H1 (cell line): Measurements from ENCODE around the gene ME3. TPM values are rescaled to one million over a fixed set of nuclear protein-coding genes. Genes with fewer than 3 reads are reported as not detected.

Source experiments
- CTBP2 ChIP-seq: IDR thresholded peaks from 2 replicates; pipeline ENCODE4 v1.7.0; 2011; ENCODE audit warnings: borderline replicate concordance, mild to moderate bottlenecking, moderate library complexity, mixed read lengths, low read length; ENCODE audit not compliant: insufficient read depth, insufficient read length
- MAX ChIP-seq: IDR thresholded peaks from 2 replicates; pipeline ENCODE4 v1.6.1; 2012; ENCODE audit warnings: inconsistent platforms
- NRF1 ChIP-seq: IDR thresholded peaks from 2 replicates; pipeline ENCODE4 v1.6.1; 2011; ENCODE audit warnings: mild to moderate bottlenecking, low read depth, low read length, improper control_type of control experiment
- SAP30 ChIP-seq: fragments of 300-600 bp; sonication (generic); IDR thresholded peaks from 2 replicates; pipeline ENCODE4 v1.7.1; 2012; ENCODE audit warnings: low read length, moderate library complexity, mild to moderate bottlenecking, inconsistent platforms; ENCODE audit not compliant: insufficient read depth, insufficient replicate concordance
- SIRT6 ChIP-seq: IDR thresholded peaks from one replicate; pipeline ENCODE4 v1.7.1; 2012; ENCODE audit warnings: low read length, inconsistent platforms
- SP4 ChIP-seq: IDR thresholded peaks from 2 replicates; pipeline ENCODE4 v1.6.1; 2012; ENCODE audit warnings: low read length, inconsistent platforms
- TAF7 ChIP-seq: optimal IDR thresholded peaks from 2 replicates; pipeline ENCODE3; 2011; ENCODE audit warnings: low read depth, mild to moderate bottlenecking, inconsistent platforms, low read length, moderate library complexity, borderline replicate concordance
- polyA plus RNA-seq, 7 experiments: library from polyadenylated mRNA; depleted of rRNA in 3 of 7; stranded (reverse) in 5 of 7; unstranded in 2 of 7; fragments of >200 nt in 5 of 7; fragments of 200-250 nt in 2 of 7; gene quantifications; 1 replicate in 5 of 7; 2 replicates in 1 of 7; 4 replicates in 1 of 7; pipeline versions ENCODE4 v1.2.1 to v1.2.3, GENCODE V29; 2011 to 2013; ENCODE audit warnings: missing spikeins in 2 of 7, mixed read lengths in 2 of 7
- total RNA-seq: library from RNA; stranded (reverse); fragmentation: NEBNext Ultra II Directional; extraction: Animal tissue kit (Norgen Biotek cat#: 25700); gene quantifications from 2 replicates; pipeline ENCODE4 v1.2.1, GENCODE V29; 2021

The ME3 gene
- total and polyA plus RNA-seq, 2 of the 8 experiments (the other 6 are each of a cell fraction or from before 2014, with no cell fraction given), result 1.5 to 2.8 TPM

DNA sequence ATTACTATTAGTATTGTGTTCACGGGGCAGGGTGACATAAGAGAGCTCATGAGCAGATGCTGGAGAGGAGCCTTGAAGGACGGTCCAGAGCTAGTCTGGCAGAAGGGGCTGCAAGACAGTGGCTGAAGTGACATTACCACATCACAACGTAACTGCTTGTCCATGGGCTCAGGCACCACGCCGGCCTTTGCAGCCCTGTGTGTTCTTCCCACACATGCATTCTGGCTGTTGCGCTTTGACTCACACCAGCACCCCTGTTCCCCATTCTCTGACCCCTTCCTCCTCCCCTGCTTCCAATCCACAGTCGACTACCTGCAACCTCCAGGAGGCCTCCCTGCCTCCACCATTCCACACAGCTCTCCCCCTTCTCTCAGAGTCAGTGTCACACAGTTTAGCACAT is 103.3 kb downstream of the ME3 start (continued):
- TF ChIP-seq NRF1 (no peak), CTBP2 (no peak), SP4 (no peak), SIRT6 (no peak), TAF7 (no peak), SAP30 (no peak), MAX (no peak)
